Uterus (tissue), 2 donors: ENCODE results near the gene DPY30.

Source experiments
- CTCF ChIP-seq, 4 experiments: fragments of 200-600 bp in 2 of 4; fragments of 450-650 bp in 2 of 4; sonication (generic) in 2 of 4; IDR thresholded peaks; one replicate each; pipeline ENCODE4 v1.5.1; 2016 to 2019; ENCODE audit warnings: antibody characterized with exemption in 4 of 4, mild to moderate bottlenecking in 2 of 4, moderate library complexity in 1 of 4
- POLR2A ChIP-seq, 2 donors: fragments of 450-650 bp; IDR thresholded peaks; one replicate each; pipeline ENCODE4 v1.6.1; 2016; ENCODE audit warnings: antibody characterized with exemption in 2 of 2, mild to moderate bottlenecking in 1 of 2, moderate library complexity in 1 of 2

- no peak for TF ChIP-seq POLR2A (IDR thresholded peaks at IDR 0.05)
- no peak for TF ChIP-seq CTCF (IDR thresholded peaks at IDR 0.05)
Measured at GRCh38 chr2:31987454-31988220, 52.0 kb downstream of the DPY30 start.
